Suprapubic skin (tissue), 4 donors: Measurements from ENCODE around the gene PPP2R1A. TPM values are rescaled to one million over a fixed set of nuclear protein-coding genes. Genes with fewer than 3 reads are reported as not detected.
A peak's percentile ranks its signal among the peaks of the same experiment; 100 is the strongest.

Experiments used
- DNase-seq, 2 donors: peaks; one replicate each; pipeline ENCODE4 v3.0.0-alpha.2; 2019; ENCODE audit warnings: low spot score in 2 of 2
- H3K27ac ChIP-seq: fragments of 200-600 bp; sonication (generic); one replicate; pipeline ENCODE4 v1.5.1; 2019
- H3K27me3 ChIP-seq: fragments of 200-600 bp; sonication (generic); one replicate; pipeline ENCODE4 v1.5.1; 2019
- H3K36me3 ChIP-seq: fragments of 200-600 bp; sonication (generic); one replicate; pipeline ENCODE4 v1.5.1; 2019
- H3K4me1 ChIP-seq: fragments of 200-600 bp; sonication (generic); one replicate; pipeline ENCODE4 v1.5.1; 2019
- H3K4me3 ChIP-seq: fragments of 200-600 bp; sonication (generic); one replicate; pipeline ENCODE4 v1.5.1; 2019; ENCODE audit warnings: mild to moderate bottlenecking
- H3K9me3 ChIP-seq: fragments of 200-600 bp; sonication (generic); one replicate; pipeline ENCODE4 v1.5.1; 2019
- EP300 ChIP-seq: sonication (generic); formaldehyde crosslinking; IDR thresholded peaks from one replicate; pipeline ENCODE4 v1.6.1; 2017; ENCODE audit warnings: antibody characterized with exemption
- POLR2A ChIP-seq, 2 donors: fragments of 450-650 bp; IDR thresholded peaks; one replicate each; pipeline ENCODE4 v1.6.1; 2017; ENCODE audit warnings: antibody characterized with exemption in 2 of 2, mild to moderate bottlenecking in 2 of 2, moderate library complexity in 2 of 2
- POLR2AphosphoS5 ChIP-seq, 3 donors: sonication (generic); formaldehyde crosslinking; IDR thresholded peaks; one replicate each; pipeline ENCODE4 v1.6.1; 2017; ENCODE audit warnings: antibody characterized with exemption in 3 of 3
- WGBS: methylation state at CpG from one replicate; pipeline ENCODE4 v1.1.5; 2018; 5-methylcytosine and 5-hydroxymethylcytosine counted together
- total RNA-seq, 4 donors: library from RNA; depleted of rRNA; stranded (reverse); fragments of >200 nt; gene quantifications; one replicate each; pipeline ENCODE4 v1.1.0, GENCODE V29; 2016
- TF ChIP-seq, protein P1 (sequence below), 2 donors: fragments of 200-600 bp in 1 of 2; fragments of 450-650 bp in 1 of 2; sonication (generic) in 1 of 2; IDR thresholded peaks; one replicate each; pipeline ENCODE4 v1.5.1; 2016 to 2019; ENCODE audit warnings: antibody characterized with exemption in 2 of 2, mild to moderate bottlenecking in 1 of 2, moderate library complexity in 1 of 2

The PPP2R1A gene
- total RNA-seq = 100 to 1,000 TPM; 206 to 285 (median 217) TPM

DNA sequence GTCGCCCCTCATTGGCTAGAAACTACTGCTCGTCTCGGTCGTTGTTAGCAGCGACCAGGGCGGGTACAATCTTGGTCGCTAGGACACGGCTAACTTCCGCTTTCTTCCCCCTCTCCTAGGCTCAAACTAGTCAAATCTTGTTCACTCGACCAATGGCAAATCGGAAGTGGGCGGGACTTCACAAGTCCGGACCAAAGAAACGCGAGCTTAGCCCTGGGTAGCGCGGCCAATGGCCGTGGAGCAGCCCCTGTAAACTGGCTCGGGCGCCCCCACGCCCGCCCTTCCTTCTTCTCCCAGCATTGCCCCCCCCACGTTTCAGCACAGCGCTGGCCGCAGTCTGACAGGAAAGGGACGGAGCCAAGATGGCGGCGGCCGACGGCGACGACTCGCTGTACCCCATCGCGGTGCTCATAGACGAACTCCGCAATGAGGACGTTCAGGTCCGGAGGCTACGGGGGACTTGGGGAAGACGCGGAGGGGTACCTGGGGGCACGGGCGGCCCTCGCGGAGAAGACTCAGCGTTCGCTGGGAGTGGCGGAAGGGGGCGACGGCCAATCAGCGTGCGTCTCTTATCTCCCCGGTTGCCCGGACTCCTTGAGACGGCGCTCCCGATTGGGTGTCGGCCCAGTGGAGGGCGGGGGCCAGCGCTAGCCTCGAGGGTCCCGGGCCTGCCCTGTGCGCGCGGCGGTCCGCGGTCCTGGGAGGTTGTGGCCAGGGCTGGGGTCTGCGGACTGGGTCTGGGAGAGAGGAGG lies at the start of gene PPP2R1A:
Gene PPP2R1A, plus strand, starts transcription at position 318 of the 752 bp plus-strand sequence. Its CDS starts 45 bp downstream, at position 363.
- TF ChIP-seq, protein P1, sequence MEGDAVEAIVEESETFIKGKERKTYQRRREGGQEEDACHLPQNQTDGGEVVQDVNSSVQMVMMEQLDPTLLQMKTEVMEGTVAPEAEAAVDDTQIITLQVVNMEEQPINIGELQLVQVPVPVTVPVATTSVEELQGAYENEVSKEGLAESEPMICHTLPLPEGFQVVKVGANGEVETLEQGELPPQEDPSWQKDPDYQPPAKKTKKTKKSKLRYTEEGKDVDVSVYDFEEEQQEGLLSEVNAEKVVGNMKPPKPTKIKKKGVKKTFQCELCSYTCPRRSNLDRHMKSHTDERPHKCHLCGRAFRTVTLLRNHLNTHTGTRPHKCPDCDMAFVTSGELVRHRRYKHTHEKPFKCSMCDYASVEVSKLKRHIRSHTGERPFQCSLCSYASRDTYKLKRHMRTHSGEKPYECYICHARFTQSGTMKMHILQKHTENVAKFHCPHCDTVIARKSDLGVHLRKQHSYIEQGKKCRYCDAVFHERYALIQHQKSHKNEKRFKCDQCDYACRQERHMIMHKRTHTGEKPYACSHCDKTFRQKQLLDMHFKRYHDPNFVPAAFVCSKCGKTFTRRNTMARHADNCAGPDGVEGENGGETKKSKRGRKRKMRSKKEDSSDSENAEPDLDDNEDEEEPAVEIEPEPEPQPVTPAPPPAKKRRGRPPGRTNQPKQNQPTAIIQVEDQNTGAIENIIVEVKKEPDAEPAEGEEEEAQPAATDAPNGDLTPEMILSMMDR (IDR thresholded peaks at IDR 0.05) = no peak
- TF ChIP-seq POLR2AphosphoS5 (IDR thresholded peaks at IDR 0.05) = peak in 2 of 3 donors; percentile 84 to 94
- peak; percentile 84 to 86 for TF ChIP-seq POLR2A (IDR thresholded peaks at IDR 0.05)
- no peak for TF ChIP-seq EP300
- Histone ChIP-seq H3K4me1 (peaks cover 51% of the 10 kb centered on the region), H3K9me3 (no peaks in the 10 kb centered on the region), H3K27ac (peak within 1 kb of the TSS; percentile 99), H3K4me3 (peak within 1 kb of the TSS; percentile 91), H3K27me3 (no peaks in the 10 kb centered on the region), H3K36me3 (peaks cover 3% of the 10 kb centered on the region)
- peak; percentile 100 for DNase-seq
- 0% methylated on average over 2 of the region's 70 CpGs for WGBS

DNA sequence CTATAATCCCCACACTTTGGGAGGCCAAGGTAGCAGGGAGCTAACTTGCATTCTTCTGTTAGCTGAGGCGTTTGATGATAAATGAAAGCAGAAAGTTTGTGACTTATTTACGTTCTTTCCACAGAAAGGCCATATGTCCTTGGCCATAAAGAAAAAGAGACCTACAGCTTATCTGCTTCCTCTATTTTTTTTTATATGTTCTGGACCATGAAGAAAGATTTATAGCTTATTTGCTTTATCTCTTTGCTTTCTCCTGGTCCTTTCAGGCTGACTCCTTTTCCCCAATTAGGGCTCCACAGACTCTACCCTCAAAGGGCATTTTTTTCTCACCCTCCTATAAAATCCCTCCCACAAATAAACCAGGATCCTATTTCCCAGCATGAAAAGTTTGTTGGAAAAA lies 48.6 kb upstream of the PPP2R1A start:
- Histone ChIP-seq H3K4me1 (peaks cover 37% of the 10 kb centered on the region), H3K9me3 (no peaks in the 10 kb centered on the region), H3K36me3 (no peaks in the 10 kb centered on the region), H3K27ac (peak overlapping the region; percentile 77), H3K27me3 (no peaks in the 10 kb centered on the region), H3K4me3 (no peak overlapping the region)
- TF ChIP-seq POLR2AphosphoS5 (IDR thresholded peaks at IDR 0.05) = no peak
- no peak for TF ChIP-seq EP300
- TF ChIP-seq, protein P1 (IDR thresholded peaks at IDR 0.05) = no peak
- no peak for TF ChIP-seq POLR2A (IDR thresholded peaks at IDR 0.05)
- no peak for DNase-seq
- WGBS = 84% methylated on average over 2 of the region's 2 CpGs

DNA sequence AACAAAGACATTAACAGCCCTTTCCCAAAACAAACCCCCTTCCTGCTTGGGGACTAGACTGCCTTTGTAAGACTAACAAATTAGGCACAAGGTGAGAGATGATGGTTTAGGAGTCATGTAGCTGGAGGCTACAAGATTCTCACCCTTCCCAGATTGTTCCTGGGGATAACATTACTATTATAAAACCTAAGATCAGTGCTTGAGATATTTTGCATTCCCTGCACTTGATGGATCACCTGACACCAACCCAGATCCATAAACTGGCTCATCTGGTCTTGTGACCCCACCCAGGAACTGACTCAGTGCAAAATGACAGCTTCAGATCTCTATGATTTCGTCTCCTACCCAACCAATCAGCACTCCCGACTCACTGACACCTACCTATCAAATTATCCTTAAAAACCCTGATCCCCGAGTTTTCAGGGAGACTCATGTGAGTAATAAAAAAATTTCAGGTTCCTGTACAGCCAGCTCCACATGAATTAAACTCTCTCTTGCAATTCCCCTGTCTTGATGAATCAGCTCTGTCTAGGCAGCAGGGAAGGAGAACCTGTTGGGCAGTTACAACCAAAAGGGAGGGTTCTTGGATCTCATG lies 47.8 kb upstream of the PPP2R1A start:
- TF ChIP-seq POLR2A (IDR thresholded peaks at IDR 0.05) (no peak), POLR2AphosphoS5 (IDR thresholded peaks at IDR 0.05) (no peak), EP300 (no peak)
- TF ChIP-seq, protein P1 (IDR thresholded peaks at IDR 0.05) = no peak
- Histone ChIP-seq H3K9me3 (no peaks in the 10 kb centered on the region), H3K4me3 (peak overlapping the region; percentile 22), H3K4me1 (peaks cover 37% of the 10 kb centered on the region), H3K27ac (peak overlapping the region; percentile 77), H3K27me3 (no peaks in the 10 kb centered on the region), H3K36me3 (no peaks in the 10 kb centered on the region)
- 45% methylated on average over 3 of the region's 3 CpGs for WGBS
- DNase-seq = no peak

DNA sequence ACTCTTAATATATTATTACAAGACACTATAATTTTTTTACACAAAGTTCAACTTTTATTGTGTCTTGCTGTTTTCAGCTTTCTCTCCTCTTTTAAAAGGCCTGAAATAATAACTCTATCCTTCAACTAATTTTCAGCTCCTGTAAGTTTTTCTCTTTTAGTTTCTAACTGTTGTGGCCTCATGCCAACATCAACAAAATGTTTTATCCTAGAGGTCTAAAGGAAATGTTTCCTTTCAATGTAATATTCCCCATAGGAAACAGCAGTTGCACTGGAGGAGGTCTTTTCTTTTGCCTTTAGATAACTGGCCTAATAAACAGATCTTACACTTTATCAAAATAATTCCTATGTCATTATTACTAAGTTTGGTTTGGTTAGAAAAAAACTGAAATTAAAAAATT lies 41.6 kb upstream of the PPP2R1A start:
- H3K4me1 ChIP-seq = no peaks in the 10 kb centered on the region
- H3K36me3 ChIP-seq = no peaks in the 10 kb centered on the region
- no peak overlapping the region for H3K27ac ChIP-seq
- peaks cover 8% of the 10 kb centered on the region for H3K9me3 ChIP-seq
- DNase-seq = no peak
- H3K27me3 ChIP-seq = no peaks in the 10 kb centered on the region
- H3K4me3 ChIP-seq = no peak overlapping the region
- TF ChIP-seq POLR2AphosphoS5 (IDR thresholded peaks at IDR 0.05) (no peak), EP300 (no peak), POLR2A (IDR thresholded peaks at IDR 0.05) (no peak)
- TF ChIP-seq, protein P1 (IDR thresholded peaks at IDR 0.05) = no peak

DNA sequence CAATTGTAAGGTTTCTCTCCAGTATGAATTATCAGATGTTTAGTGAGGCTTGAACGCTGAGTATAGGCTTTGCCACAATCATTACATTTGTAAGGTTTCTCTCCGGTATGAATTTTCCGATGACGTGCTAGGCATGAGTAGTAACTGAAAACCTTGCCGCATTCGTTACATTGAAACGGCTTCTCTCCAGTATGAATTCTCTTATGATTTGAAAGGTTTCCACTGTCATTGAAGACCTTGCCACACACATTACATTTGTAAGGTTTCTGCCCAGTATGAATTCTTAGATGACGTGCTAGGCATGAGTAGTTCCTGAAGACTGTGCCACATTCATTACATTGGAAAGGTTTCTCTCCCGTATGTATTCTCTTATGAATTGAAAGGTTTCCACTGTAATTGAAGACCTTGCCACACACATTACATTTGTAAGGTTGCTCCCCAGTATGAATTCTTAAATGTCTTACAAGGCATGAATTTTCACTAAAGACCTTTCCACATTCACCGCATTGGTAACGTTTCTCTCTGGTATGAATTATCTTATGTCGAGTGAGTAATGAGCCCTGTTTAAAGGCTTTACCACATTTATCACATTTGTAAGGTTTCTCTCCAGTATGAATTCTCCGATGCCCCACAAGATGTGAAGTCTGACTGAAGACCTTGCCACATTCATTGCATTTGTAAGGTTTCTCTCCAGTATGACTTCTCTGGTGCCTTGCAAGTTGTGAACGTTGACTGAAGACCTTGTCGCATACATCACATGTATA lies 34.1 kb upstream of the PPP2R1A start:
- Histone ChIP-seq H3K9me3 (peaks cover 32% of the 10 kb centered on the region), H3K27me3 (no peaks in the 10 kb centered on the region), H3K27ac (no peak overlapping the region), H3K36me3 (peaks cover 46% of the 10 kb centered on the region), H3K4me3 (no peak overlapping the region), H3K4me1 (no peaks in the 10 kb centered on the region)
- no peak for DNase-seq
- WGBS = 97% methylated on average over 15 of the region's 15 CpGs
- TF ChIP-seq, protein P1 (IDR thresholded peaks at IDR 0.05) = no peak
- no peak for TF ChIP-seq POLR2AphosphoS5 (IDR thresholded peaks at IDR 0.05)
- no peak for TF ChIP-seq EP300
- TF ChIP-seq POLR2A (IDR thresholded peaks at IDR 0.05) = no peak
